Esophagus mucosa (tissue), 1 donor: ENCODE results near the gene PDS5B. TPM values are rescaled to one million over a fixed set of nuclear protein-coding genes. Genes with fewer than 3 reads are reported as not detected.

ENCODE experiments used
- ATAC-seq: fragments of 200-7000 bp; cut with Tn5 transposase; one replicate; pipeline ENCODE4 v1.9.1; 2020
- total RNA-seq: library from RNA; stranded (reverse); gene quantifications from one replicate; pipeline ENCODE4 v1.2.4, GENCODE V29; 2023
- donor health status: DM: yes; HTN: yes; CAD: no.

The PDS5B gene
- total RNA-seq, 1 donor from 2014 or later = 14.3 TPM

DNA sequence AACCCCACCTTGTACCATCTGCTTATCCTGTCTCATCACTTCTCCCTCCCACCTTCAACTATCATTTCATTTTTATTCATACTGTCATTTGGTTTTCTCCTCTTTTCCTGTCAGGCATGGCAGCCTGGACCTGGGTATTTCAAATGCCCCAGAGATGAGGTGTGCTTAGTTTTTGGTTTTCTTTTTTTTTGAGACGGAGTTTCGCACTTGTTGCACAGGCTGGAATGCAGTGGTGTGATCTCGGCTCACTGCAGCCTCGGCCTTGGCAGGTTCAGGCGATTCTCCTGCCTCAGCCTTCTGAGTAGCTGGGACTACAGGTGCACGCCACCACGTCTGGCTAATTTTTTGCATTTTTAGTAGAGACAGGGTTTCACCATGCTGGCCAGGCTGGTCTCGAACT, 5.8 kb downstream of the PDS5B start:
- no peak for ATAC-seq

DNA sequence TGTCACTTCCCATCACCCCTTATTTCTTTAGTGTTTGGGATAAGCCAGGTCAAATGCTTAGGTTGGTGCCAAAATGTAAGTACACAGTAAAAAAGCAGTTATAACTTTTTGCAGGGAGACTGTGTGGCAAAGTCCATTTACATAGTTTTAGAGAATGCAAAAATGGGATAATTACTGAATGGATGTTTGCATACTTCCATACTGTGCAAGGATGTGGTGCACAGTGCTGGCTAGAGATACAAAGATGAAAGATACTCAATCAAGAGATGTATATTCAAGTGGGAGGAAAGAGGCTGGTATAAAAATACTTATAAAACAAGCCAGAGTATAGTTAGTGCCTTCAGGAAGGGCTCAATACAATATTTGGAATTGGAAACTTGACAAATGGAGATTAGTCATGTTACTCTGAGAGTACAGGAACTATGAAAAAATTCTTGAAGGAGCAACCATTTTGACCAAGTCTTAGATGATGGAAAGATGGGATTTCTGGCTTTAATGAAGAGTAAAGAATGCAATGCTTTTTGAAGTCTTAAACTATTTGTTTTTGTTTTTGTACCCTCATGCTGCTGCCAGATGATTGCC, 8.0 kb downstream of the PDS5B start:
- ATAC-seq = no peak

- ATAC-seq = no peak
These were observed 9.1 kb downstream of the PDS5B start for GRCh38 chr13:32595306-32595705.

DNA sequence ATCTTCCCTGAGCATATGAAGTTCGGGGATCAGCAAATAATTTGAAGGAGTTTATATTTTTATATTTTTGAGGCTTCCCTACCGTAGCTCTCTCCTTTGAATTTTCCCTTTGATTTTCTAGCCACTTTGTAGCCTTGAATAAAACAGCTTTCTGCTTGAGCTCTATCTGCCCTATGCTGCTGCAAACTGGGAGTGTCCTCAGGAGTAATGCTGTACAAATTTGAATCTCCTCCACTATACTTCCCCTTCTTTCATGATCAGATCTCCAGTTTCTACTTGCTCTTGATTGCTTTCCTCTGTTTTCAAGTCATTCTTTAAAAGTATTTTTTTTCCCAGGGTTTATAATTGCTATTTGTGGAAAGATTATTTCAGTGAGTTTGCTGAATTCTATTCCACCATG, 14.6 kb downstream of the PDS5B start:
- no peak for ATAC-seq

- no peak for ATAC-seq
These were observed 23.2 kb downstream of the PDS5B start for GRCh38 chr13:32609428-32609827.

- no peak for ATAC-seq
These were observed 24.3 kb downstream of the PDS5B start for GRCh38 chr13:32610538-32610937.

- no peak for ATAC-seq
These were observed 24.7 kb downstream of the PDS5B start for GRCh38 chr13:32610977-32611376.

DNA sequence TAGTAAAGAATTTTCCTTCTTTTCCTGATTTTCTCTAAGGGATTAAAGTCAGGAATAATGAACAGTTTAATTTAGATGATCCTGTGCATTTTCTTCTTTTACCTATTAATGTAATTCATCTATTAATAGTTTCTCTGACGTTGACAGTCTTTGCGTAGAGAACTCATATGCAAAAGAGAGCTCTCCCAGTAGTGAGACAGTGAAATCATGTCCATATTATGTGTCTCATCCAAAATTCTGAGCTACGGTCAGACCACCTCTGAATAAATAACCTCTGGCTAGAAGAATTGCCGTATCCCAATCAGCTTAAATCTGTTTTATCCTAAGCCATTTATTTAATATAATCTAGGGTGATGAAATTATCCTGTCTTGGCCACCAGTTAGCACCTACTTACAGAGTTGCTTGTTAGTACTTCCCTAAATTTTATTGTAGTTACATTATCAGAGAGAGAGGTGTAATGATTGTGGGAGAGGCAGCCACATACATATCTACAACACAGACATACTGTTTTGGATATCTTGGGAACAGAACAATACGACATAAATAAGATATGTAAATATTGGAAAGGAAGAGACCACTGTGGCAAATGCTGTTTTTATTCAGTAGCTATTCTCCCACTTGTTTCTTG, 30.7 kb downstream of the PDS5B start:
- no peak for ATAC-seq

DNA sequence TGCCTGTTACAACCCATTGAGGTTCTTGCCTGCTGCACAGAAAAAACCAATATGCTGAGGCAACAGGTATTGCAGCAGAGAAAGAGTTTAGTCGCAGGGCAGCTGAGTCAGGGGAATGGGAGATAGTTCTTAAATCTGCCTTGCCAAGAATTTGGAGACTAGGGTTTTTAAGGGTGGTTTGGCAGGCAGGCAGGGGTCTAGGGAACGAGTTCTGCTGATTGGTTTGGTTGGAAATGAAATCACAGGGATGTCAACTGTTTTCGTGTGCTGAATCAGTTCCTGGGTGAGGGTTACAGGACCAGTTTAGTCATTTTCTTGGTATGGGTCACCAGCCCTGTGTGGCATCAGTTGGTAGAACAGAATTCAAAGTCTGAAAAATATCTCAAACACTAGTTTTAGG, 36.6 kb downstream of the PDS5B start:
- ATAC-seq = no peak

DNA sequence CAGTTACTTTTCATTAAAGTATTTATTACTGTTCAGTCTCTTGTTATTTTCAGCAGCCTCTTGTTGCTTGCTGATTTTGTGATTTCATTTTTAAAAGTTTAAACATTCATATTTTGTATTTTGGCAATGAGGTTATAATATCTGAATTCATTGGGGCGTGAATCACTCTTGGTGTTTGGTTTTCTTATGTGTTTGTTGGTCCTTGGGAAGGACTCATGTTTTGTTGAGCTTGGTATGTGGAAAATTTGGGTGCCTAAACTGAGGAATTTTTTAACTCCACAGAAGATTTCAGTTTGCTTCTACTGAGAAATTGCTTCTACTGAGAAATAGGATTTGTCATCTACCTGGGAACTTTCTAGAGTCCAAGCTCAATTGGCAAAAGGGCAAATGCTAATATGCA, 38.2 kb downstream of the PDS5B start:
- no peak for ATAC-seq

GRCh38 chr13:32627793-32628192, 41.5 kb downstream of the PDS5B start:
- no peak for ATAC-seq

- no peak for ATAC-seq
These were observed 43.1 kb downstream of the PDS5B start for GRCh38 chr13:32629313-32629712.

GRCh38 chr13:32629866-32630265, 43.6 kb downstream of the PDS5B start:
- no peak for ATAC-seq

DNA sequence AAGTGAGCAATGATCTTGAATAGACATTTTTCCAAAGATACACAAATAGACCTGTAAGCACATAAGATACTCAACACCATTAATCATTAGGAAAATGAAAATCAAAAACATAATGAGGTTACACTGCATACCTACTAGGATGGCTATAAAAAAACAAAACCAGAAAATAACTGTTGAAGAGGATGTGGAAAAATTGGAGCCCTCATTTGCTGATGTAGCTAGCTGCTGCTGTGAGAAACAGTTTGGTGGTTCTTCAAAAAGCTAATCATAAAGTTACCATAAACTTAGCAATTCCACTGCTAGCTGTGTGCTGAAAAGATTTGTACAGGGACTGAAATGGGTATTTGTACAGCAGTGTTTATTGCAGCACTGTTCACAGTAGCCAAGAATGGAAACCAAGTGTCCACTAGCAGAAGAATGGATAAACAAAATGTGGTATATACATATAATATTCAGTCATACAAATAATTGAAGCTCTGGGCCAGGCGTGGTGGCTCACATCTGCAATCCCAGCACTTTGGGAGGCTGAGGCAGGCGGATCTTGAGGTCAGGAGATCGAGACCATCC, 46.2 kb downstream of the PDS5B start:
- no peak for ATAC-seq

DNA sequence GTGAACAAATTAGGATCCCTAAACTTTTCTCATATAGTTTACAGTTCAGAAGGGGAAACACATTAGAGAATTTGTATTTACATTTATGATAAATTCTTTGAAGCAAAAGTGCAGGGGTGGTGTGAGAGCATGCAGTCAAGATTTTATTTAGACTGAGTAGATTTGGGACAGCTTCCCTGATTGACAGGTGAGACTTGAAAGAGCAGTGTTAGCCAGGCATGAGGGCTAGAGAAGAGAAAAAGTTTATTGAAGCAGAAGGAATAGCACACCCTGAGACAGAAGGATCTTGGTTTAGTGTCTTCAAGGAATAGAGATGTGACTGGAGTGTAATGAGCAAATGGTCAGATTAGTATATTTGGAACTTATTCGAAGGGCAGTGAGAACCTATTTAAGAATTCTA, 50.5 kb downstream of the PDS5B start:
- ATAC-seq = no peak

- no peak for ATAC-seq
These were observed 52.5 kb downstream of the PDS5B start for GRCh38 chr13:32638739-32639138.

DNA sequence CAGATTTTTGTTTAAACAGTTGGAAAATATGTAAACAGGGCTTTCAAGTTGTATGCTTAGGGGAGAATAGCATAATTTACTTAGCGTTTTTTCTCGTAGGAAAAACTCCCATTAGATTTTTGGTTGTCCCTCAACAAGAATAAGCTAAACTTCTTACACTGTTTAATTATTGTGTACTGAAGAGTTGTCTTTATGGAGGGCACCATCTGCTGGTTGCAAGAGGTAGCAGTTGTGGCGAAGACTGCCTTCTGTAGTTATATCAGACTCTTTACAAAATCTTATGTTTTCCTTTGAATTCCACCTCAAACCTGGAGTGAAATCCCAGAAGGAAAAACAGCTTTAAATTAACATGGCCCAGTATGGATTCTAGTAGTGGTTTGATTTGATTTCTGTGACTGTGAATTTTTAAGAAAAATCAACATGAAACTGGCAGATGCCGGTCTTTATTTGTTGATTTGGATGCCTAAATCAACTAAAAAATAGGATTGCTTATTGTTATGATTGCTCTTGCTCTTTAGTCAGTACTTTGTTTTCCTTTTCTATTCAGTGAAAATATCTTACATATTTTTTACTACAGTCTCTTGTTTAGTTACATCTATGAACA, 53.4 kb downstream of the PDS5B start:
- ATAC-seq = peak; percentile 67

DNA sequence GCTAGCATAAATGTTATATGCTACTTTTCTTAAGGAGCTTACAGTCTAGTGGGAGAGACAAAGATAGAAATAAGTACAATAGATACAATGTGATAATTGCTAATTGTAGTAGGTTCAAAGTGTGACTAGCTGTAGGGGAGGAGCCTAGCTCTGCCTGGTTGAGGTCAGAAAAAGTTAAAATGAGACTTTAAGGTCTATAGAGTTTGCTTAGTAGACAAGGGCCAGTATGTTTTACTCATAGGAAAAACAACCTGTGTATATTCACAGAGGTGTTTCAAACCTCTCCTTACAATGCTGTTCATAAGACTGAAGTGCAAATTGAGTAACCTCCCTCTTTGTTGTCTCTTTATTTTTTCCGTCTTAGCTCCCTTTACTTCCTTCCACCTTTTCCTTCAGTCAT, 56.1 kb downstream of the PDS5B start:
- no peak for ATAC-seq

DNA sequence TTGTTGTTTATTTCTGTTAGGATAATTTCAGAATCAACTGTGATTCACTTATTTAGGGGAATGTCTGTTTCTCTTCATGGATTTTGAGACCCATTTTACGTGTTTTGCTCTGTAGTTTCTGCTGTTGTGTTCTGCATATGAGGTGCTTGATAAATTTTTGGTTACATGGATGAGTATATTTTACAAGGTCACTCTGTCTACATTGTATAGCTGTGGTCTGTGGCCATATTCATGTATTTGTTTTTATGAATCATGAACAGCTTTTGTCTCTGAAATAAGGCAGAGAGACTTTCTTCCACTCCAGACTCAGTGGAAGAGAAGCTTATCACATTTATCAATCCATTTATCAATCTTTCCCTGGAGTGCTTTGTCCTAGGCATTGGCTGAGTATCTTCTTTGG, 56.6 kb downstream of the PDS5B start:
- ATAC-seq = no peak

DNA sequence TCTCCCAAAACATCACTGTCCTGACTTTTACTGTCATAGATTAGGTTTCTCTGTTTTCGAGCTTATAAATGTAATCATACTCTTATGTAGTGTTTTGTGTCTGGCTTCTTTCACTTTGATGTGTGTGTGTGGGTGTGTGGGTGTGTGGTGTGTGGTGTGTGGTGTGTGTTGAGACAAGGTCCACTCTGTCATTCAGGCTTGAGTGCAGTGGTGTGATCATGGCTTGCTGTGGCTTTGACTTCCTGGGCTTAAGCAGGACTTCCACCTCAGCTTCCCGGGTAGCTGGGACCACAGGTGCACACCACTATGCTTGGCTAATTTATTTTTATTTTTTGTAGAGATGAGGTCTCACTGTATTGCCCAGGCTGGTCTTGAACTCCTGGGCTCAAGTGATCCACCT, 59.6 kb downstream of the PDS5B start:
- ATAC-seq = no peak

GRCh38 chr13:32647926-32648325, 61.7 kb downstream of the PDS5B start:
- no peak for ATAC-seq

DNA sequence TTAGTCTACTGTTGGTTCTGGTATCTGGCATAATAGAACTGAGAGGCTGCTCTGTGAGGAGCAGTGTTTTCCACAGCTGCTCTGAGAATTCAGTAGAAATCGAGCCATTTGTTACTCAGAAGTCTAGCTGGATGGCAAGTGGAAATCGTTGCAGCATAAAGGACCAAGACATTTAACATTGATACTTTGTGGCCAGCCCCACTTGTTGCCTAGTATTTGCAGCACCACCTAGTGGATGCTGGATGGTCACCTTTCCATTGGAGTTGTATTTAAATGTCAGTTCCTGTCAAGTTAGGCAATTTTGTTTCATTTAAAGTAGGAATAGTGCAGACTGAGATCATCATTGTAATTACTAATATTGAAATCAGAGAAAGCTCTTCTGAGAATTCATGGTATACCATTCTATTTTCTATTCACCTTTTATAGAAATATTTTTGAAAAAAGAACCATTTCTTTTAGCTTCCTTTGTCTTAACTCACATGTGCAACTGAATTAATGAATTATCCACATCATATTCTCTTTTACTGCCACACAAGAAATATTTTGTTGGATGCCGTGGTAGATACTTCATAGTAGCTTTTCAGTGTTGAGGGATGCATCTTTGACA, 64.6 kb downstream of the PDS5B start:
- ATAC-seq = peak; percentile 51

DNA sequence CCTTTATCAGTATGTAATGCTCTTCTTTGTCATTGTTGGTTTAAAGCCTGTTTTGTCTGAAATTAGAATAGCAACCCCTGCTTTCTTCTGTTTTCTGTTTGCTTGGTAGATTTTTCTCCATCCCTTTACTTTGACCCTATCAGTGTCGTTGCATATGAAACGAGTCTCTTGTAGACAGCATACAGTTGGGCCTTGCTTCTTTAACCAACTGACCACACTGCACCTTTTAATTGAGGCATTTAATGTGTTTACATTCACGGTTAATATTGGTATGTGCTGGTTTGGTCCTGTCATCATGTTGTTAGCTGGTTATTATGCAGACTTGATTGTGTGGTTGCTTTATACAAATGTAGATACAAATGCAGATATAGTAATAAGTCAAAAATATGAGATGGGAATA, 71.1 kb downstream of the PDS5B start:
- no peak for ATAC-seq

DNA sequence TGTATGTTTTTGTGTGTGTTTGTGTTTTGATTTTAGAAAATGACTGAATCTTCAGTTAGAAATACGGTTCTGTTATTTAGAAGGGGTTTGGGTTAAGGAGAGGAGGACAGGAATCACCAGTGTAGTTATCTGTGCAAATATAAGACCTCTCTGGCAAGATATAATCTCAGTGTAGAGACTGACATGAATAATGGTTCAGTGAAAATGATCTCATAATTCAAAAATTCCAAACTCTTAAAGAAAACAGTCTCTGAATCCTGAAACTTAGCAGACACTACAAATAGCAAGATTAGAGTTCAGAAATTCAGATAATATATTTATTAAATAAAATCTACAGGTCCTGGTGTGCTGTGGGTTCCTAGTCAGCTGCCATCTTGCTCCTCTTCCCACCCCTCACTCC, 73.5 kb downstream of the PDS5B start:
- no peak for ATAC-seq
